GM23248 (cell line): ENCODE results near the gene PRKCA. TPM values are rescaled to one million over a fixed set of nuclear protein-coding genes. Genes with fewer than 3 reads are reported as not detected.

ENCODE experiments used
- DNase-seq: peaks from one replicate; pipeline ENCODE4 v3.0.0-alpha.2; 2015
- H2AFZ ChIP-seq: fragments of 200-600 bp; sonication (generic); 2 replicates; pipeline ENCODE4 v1.6.1; 2016; ENCODE audit warnings: antibody characterized with exemption
- H3F3A ChIP-seq: fragments of 200-600 bp; sonication (generic); 2 replicates; pipeline ENCODE4 v1.6.1; 2016; ENCODE audit warnings: mild to moderate bottlenecking, antibody characterized with exemption, mixed run types; ENCODE audit not compliant: insufficient read depth
- H3K27ac ChIP-seq: fragments of 200-600 bp; sonication (generic); 2 replicates; pipeline ENCODE4 v1.5.1; 2016; ENCODE audit warnings: mild to moderate bottlenecking
- H3K27me3 ChIP-seq: fragments of 200-600 bp; sonication (generic); replicated peaks from 2 replicates; pipeline ENCODE4 v1.6.1; 2016; ENCODE audit warnings: mild to moderate bottlenecking; ENCODE audit not compliant: insufficient read depth
- H3K36me3 ChIP-seq: fragments of 200-600 bp; sonication (generic); 2 replicates; pipeline ENCODE4 v1.6.1; 2016; ENCODE audit warnings: low read depth, mild to moderate bottlenecking
- H3K4me1 ChIP-seq: fragments of 200-600 bp; sonication (generic); 2 replicates; pipeline ENCODE4 v1.6.1; 2016; ENCODE audit warnings: mild to moderate bottlenecking; ENCODE audit not compliant: insufficient read depth
- H3K4me2 ChIP-seq: fragments of 200-600 bp; sonication (generic); one replicate; pipeline ENCODE4 v1.6.1; 2016; ENCODE audit warnings: mild to moderate bottlenecking; ENCODE audit not compliant: unreplicated experiment
- H3K4me3 ChIP-seq: fragments of 200-600 bp; sonication (generic); 2 replicates; pipeline ENCODE4 v1.5.1; 2016; ENCODE audit warnings: mild to moderate bottlenecking
- H3K79me2 ChIP-seq: fragments of 200-600 bp; sonication (generic); 2 replicates; pipeline ENCODE4 v1.6.1; 2016; ENCODE audit warnings: mild to moderate bottlenecking; ENCODE audit not compliant: insufficient read depth
- H3K9ac ChIP-seq: fragments of 200-600 bp; sonication (generic); 2 replicates; pipeline ENCODE4 v1.6.1; 2016; ENCODE audit warnings: mild to moderate bottlenecking
- H3K9me2 ChIP-seq: fragments of 200-600 bp; sonication (generic); 2 replicates; pipeline ENCODE4 v1.6.1; 2016; ENCODE audit warnings: mixed run types, mild to moderate bottlenecking, moderate library complexity; ENCODE audit not compliant: insufficient read depth
- H3K9me3 ChIP-seq: fragments of 200-600 bp; sonication (generic); one replicate; pipeline ENCODE4 v1.6.1; 2017; ENCODE audit warnings: low read depth
- H4K20me1 ChIP-seq: fragments of 200-600 bp; sonication (generic); 2 replicates; pipeline ENCODE4 v1.6.0; 2016; ENCODE audit not compliant: insufficient read depth
- EZH2 ChIP-seq: fragments of 200-600 bp; sonication (generic); IDR thresholded peaks from 2 replicates; pipeline ENCODE4 v1.6.1; 2018; ENCODE audit warnings: antibody characterized with exemption, mild to moderate bottlenecking; ENCODE audit not compliant: insufficient read depth, poor library complexity, severe bottlenecking
- EZH2phosphoT487 ChIP-seq: fragments of 200-600 bp; sonication (generic); IDR thresholded peaks from 2 replicates; pipeline ENCODE4 v1.6.1; 2018; ENCODE audit warnings: antibody characterized with exemption, moderate library complexity, mild to moderate bottlenecking, low read depth; ENCODE audit not compliant: insufficient read depth
- WGBS, 2 experiments: methylation state at CpG; one replicate each; pipeline ENCODE4 v1.1.6; 2015 to 2017; ENCODE audit warnings: low lambda C conversion rate in 2 of 2, low coverage in 1 of 2; ENCODE audit errors: missing lambda C conversion rate in 2 of 2; 5-methylcytosine and 5-hydroxymethylcytosine counted together
- in situ Hi-C: fragments of 300-500 bp; cut with MboI; formaldehyde crosslinking; loops from 2 replicates; pipeline ENCODE4 v1.15.0; 2020
- polyA plus RNA-seq: library from polyadenylated mRNA; unstranded; fragments of >200 nt; fragmentation: Nextera tagmentation; extraction: Ambion mirVana; gene quantifications from 2 replicates; pipeline ENCODE4 v1.2.1, GENCODE V29; 2016
- total RNA-seq: library from RNA; depleted of rRNA; stranded (reverse); fragments of >200 nt; shearing (Covaris generic); gene quantifications from 2 replicates; pipeline ENCODE4 v1.2.3, GENCODE V29; 2014

PRKCA gene
- total and polyA plus RNA-seq, 2 experiments from 2014 or later = 17.3 to 28.5 TPM

DNA sequence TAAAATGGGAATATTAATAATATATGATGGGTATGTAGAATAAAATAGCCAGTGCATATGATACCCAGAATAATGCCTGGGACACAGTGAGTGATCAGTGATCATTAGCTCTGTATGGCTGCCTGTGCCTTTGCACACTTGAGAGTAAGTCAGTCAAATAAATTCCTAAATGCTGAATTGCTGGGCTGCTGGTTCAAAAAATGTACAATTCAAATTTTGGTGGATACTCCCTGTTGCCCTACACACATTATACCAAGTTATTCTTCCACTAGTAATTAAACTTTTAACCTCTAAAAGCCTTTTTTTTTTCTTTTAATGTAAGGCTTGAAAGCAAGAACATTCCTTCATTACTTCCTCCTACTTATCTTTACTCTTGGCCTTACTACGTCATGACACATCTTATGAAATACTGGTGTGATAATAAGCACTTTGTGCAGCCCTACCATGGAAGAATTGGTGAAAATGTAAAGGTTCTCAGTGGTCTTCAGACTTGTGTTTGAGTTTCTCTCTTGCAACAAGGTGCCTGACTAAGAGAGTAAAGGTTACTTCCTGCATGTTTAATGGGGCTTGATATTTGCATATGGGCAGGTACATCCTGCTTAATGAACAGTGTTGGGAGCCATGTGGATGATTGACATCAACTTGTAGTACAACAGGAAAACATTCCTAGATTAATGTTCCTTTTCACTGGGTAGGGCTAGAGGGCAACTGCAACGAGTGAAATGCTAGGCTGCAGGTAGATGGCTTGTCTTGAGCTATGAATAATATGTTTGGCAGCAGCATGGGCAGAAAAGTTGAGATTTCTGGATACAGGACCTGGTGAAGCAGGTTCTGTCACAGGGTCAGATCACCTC is 84.3 kb downstream of the PRKCA start:
- TF ChIP-seq EZH2phosphoT487 = no peak
- TF ChIP-seq EZH2 = no peak
- no peaks in the 10 kb centered on the region for H3K27me3 ChIP-seq
- H3K79me2 ChIP-seq = peaks cover 93% of the 10 kb centered on the region
- no peaks in the 10 kb centered on the region for H3K9me3 ChIP-seq
- H3K36me3 ChIP-seq = no peaks in the 10 kb centered on the region
- H3K27ac ChIP-seq = no peak overlapping the region
- H4K20me1 ChIP-seq = no peaks in the 10 kb centered on the region
- H3K4me2 ChIP-seq = no peak overlapping the region
- in situ Hi-C loops = no loop called here
- no peaks in the 10 kb centered on the region for H3K9me2 ChIP-seq
- H2AFZ ChIP-seq = no peak overlapping the region
- H3F3A ChIP-seq = peaks cover 20% of the 10 kb centered on the region
- peaks cover 29% of the 10 kb centered on the region for H3K4me1 ChIP-seq
- no peak overlapping the region for H3K9ac ChIP-seq
- 62 to 70% methylated on average over 2 of the region's 2 CpGs for WGBS, 2 experiments
- H3K4me3 ChIP-seq = no peak overlapping the region
- DNase-seq = no peak

DNA sequence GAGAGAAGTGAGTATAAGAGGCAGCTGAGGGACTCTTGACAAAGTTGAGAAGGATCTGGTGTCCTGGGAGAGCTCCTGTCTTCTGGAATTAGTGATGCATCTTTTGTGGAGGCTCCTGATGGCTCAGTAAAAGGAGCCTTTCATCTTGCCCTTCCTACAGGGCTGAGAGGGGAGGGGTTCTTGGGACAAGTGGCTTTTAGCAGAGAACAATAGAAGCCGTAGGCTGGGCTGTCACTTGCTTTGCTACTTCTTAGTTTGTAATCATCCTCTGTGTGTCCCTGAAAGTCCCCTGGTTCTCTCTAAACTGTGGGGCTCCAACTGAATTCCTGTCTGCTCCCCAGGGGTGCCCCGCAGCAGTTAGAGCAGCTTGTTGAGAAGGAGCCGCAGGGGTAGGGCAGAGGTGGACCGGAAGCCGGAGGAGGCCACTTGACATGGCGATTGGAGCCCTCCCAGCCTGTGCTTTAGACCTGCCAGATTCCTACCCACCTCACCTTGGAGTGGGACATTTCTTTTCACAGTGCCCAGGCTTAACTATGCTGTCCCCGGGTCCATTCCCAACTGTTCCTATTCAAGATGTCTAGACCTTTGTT is 85.1 kb downstream of the PRKCA start:
- H4K20me1 ChIP-seq = no peaks in the 10 kb centered on the region
- H3K4me3 ChIP-seq = no peak overlapping the region
- WGBS, 2 experiments = 83 to 87% methylated on average over 7 of the region's 7 CpGs
- H3K4me2 ChIP-seq = no peak overlapping the region
- H3K9ac ChIP-seq = no peak overlapping the region
- H3F3A ChIP-seq = peaks cover 18% of the 10 kb centered on the region
- no peak overlapping the region for H2AFZ ChIP-seq
- TF ChIP-seq EZH2phosphoT487 (no peak), EZH2 (no peak)
- no peak overlapping the region for H3K27ac ChIP-seq
- H3K27me3 ChIP-seq = no peaks in the 10 kb centered on the region
- in situ Hi-C loops = no loop called here
- no peak for DNase-seq
- H3K36me3 ChIP-seq = no peaks in the 10 kb centered on the region
- peaks cover 25% of the 10 kb centered on the region for H3K4me1 ChIP-seq
- H3K79me2 ChIP-seq = peaks cover 93% of the 10 kb centered on the region
- H3K9me3 ChIP-seq = no peaks in the 10 kb centered on the region
- H3K9me2 ChIP-seq = no peaks in the 10 kb centered on the region

DNA sequence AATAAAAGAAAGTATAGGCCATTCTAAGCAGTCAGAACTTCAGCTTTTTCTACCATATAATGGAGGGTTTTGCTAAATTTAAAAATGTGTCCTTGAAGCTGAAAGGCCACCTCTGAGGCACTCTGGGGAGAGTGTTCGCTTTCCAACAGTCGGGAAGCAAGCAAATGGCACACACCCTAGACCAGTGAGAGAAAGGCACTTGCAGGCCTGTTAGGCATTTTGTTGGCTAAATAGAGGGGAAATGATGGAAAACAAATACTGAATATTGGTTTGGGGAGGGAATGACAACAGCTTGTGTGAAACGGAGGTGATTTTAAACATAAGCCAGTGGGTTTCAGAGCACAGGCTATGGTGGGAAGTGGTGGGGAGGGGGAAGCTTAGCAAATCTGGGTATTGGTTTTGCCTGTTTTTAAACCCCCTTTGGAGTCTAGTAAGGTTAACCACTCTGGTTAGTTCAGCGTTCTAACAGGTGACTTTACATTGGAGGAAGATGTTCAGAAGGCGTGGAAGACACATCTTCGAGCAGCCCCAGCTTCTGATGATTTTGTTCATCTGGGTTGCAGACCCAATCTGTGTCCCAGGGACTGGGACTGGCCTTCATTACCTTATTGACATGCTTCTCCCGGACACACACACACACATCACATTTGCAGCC is 90.5 kb downstream of the PRKCA start:
- no peak for DNase-seq
- H3K4me1 ChIP-seq = no peaks in the 10 kb centered on the region
- H3K9me3 ChIP-seq = no peaks in the 10 kb centered on the region
- peaks cover 100% of the 10 kb centered on the region for H3K79me2 ChIP-seq
- H3K9me2 ChIP-seq = no peaks in the 10 kb centered on the region
- no peak overlapping the region for H3K9ac ChIP-seq
- no peaks in the 10 kb centered on the region for H3K27me3 ChIP-seq
- 89 to 91% methylated on average over 7 of the region's 7 CpGs for WGBS, 2 experiments
- TF ChIP-seq EZH2phosphoT487 (no peak), EZH2 (no peak)
- H3K4me2 ChIP-seq = no peak overlapping the region
- H3K27ac ChIP-seq = no peak overlapping the region
- no peak overlapping the region for H2AFZ ChIP-seq
- H3K36me3 ChIP-seq = no peaks in the 10 kb centered on the region
- no peak overlapping the region for H3K4me3 ChIP-seq
- in situ Hi-C loops = no loop called here
- no peaks in the 10 kb centered on the region for H3F3A ChIP-seq
- H4K20me1 ChIP-seq = 0 out of 2 replicates have a peak, but pooled peaks cover 6% of the 10 kb centered on the region

DNA sequence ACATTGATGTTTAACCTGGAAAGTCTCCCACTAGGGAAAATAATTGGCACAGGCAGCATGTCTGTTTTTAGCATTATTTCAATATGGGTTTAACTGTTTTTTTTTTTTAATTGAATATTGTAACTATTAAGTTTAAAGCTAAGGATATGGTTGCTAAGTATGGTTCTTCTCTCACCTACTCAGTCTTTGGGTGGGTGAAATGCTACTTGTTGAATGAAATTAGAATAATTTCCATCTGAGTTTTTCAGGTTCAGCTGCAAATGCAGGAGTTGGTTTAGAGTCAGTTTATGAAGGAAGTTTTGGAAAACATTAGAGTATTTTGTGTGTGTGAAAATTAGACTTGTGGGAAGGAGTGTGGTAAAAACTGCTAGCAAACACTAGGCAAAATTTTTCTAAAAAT is 93.5 kb downstream of the PRKCA start:
- Histone ChIP-seq H2AFZ (no peak overlapping the region), H3K27ac (no peak overlapping the region), H3K36me3 (no peaks in the 10 kb centered on the region), H3K9me2 (no peaks in the 10 kb centered on the region), H4K20me1 (0 out of 2 replicates have a peak, but pooled peaks cover 6% of the 10 kb centered on the region), H3F3A (no peaks in the 10 kb centered on the region), H3K4me2 (no peak overlapping the region), H3K9ac (no peak overlapping the region), H3K4me1 (no peaks in the 10 kb centered on the region), H3K9me3 (no peaks in the 10 kb centered on the region), H3K27me3 (no peaks in the 10 kb centered on the region), H3K4me3 (no peak overlapping the region), H3K79me2 (peaks cover 100% of the 10 kb centered on the region)
- TF ChIP-seq EZH2 (no peak), EZH2phosphoT487 (no peak)
- no peak for DNase-seq
- in situ Hi-C loops = no loop called here
